ENCODE data around the gene ACER2.

- TF ChIP-seq EZH2 (IDR thresholded peaks at IDR 0.05; ENCODE audit: low read depth, low read length, severe bottlenecking) (no peak), POLR2A (IDR thresholded peaks at IDR 0.05; ENCODE audit: control extremely low read depth in 1 of 2, low read depth in 2 of 2, low read length in 2 of 2) (no peak), CTCF (IDR thresholded peaks at IDR 0.05; ENCODE audit: control extremely low read depth in 1 of 3, insufficient read depth in 1 of 3, low read depth in 1 of 3, low read length in 3 of 3) (peak; percentile 74 to 98 (median 85)), CHD1 (IDR thresholded peaks at IDR 0.05; ENCODE audit: low read depth, low read length) (no peak), YY1 (IDR thresholded peaks at IDR 0.05; ENCODE audit: low read depth, low read length) (peak; percentile 67; the same call in 1 of the 2 replicates), MAFK (IDR thresholded peaks at IDR 0.05; ENCODE audit: low read depth, low read length) (no peak), POU5F1 (IDR thresholded peaks at IDR 0.05; ENCODE audit: low read depth, low read length) (no peak), EP300 (IDR thresholded peaks at IDR 0.05; ENCODE audit: borderline replicate concordance in 1 of 2, low read depth in 2 of 2, low read length in 2 of 2) (no peak; a peak in 1 of 3 replicates), TAF1 (IDR thresholded peaks at IDR 0.05; ENCODE audit: low read depth, low read length) (no peak), EGR1 (IDR thresholded peaks at IDR 0.05; ENCODE audit: borderline replicate concordance, low read depth, low read length) (no peak), E2F6 (IDR thresholded peaks at IDR 0.05) (no peak), FOSL1 (IDR thresholded peaks at IDR 0.05; ENCODE audit: insufficient read depth, low read depth, low read length) (no peak), POLR2AphosphoS5 (IDR thresholded peaks at IDR 0.05; ENCODE audit: low read depth, low read length) (no peak)
Measured at GRCh38 chr9:19456996-19457692, 48.3 kb downstream of the ACER2 start.

Measured in H1 (cell line).